LNCAP (cell line): ENCODE results near the gene MFSD6.

Source experiments
- TF ChIP-seq, protein P1 (sequence below): fragments of 450-650 bp; IDR thresholded peaks from 2 replicates; pipeline ENCODE4 v1.5.1; 2017; ENCODE audit warnings: mild to moderate bottlenecking

The MFSD6 gene

DNA sequence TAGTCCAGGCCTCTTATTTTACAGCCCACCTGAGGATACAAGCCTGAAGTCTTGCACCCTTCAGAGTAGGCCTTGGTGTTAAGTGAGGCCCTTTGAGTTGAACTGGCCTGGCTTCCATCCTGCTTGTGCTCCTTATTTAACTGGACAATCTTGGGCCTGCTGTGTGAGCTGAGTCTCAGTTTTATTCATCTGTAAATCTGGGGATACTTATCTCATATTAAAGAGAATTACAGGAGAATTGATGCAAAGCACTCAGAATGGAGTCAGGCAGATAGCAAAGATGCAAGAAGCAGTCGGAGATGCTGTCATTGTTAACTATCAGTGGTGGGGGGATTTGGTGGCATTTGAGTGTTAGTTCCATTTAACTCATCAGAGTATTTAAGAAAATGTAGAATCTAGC, 36.8 kb downstream of the MFSD6 start:
- TF ChIP-seq, protein P1, sequence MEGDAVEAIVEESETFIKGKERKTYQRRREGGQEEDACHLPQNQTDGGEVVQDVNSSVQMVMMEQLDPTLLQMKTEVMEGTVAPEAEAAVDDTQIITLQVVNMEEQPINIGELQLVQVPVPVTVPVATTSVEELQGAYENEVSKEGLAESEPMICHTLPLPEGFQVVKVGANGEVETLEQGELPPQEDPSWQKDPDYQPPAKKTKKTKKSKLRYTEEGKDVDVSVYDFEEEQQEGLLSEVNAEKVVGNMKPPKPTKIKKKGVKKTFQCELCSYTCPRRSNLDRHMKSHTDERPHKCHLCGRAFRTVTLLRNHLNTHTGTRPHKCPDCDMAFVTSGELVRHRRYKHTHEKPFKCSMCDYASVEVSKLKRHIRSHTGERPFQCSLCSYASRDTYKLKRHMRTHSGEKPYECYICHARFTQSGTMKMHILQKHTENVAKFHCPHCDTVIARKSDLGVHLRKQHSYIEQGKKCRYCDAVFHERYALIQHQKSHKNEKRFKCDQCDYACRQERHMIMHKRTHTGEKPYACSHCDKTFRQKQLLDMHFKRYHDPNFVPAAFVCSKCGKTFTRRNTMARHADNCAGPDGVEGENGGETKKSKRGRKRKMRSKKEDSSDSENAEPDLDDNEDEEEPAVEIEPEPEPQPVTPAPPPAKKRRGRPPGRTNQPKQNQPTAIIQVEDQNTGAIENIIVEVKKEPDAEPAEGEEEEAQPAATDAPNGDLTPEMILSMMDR: no peak

DNA sequence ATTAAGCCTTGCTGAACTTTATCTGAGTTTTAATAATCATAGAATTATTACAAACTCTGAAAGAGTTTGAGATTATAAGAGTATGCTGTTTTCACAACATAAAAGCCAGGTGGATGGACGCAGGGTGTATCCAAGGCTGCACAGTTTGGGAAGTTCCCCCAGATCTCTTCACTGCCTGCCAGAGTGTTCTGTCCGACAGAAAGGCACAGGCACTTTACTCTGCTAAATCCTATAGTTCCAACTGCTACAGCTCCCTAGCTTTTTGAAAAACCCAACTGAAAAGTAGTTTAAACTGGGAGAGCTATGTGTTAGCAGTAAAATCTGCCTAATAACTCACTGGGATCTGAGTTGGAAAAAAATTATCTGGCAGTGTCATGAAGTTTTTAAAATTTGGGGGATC, 38.0 kb downstream of the MFSD6 start:
- TF ChIP-seq, protein P1: no peak

DNA sequence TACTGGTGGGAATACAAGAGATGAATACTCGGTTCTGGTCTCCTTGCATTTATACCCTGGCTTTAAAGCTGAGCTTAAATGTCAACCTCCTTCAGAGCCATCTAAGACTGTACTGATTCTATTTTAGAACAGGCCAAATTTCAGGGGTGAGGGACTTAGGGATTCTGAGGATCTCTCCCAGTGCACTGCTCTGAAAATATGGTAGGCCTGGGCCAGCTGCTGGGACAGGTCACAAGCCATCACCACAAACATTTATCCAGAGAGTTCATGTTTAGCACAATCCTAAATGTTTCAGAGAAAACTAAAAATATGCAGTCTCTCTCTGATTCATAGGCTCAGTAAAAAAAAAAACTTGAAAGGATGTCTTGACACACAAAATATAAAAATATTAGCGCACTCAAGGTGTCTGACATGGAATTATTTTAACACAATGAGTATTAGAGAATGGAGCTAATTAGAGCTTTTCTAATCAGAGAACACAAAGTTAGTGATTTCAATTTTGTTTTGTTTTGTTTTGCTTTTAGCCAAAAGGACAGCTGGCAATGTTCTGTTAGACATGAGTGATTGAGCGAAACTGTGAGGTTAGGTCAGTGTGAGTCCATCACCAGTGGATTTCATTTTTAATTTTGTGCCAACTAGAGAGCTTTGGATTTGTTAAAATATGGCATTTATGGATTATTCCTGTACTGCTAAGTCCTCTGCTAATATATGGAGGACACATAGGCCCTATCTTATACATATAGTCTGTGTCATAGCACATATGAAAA, 38.8 kb downstream of the MFSD6 start:
- TF ChIP-seq, protein P1: no peak

DNA sequence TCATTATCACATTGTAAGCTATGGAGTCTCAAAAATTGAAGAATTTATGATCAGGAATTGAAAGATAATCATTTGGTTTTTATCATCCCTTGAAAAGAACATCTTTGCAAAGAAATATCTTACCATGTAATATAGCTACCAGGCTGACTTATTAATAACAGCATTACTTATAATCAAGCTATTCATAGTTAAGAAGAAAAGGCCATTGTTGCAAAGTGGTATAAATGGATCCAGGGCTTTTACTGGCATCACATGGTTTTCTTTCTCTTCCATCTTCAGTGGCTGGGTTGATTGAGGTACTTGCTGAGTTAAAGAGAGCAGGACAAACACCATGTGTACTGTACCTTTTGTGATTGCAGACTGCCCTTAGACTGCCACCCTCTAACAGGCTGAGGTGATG, 39.6 kb downstream of the MFSD6 start:
- TF ChIP-seq, protein P1: no peak

DNA sequence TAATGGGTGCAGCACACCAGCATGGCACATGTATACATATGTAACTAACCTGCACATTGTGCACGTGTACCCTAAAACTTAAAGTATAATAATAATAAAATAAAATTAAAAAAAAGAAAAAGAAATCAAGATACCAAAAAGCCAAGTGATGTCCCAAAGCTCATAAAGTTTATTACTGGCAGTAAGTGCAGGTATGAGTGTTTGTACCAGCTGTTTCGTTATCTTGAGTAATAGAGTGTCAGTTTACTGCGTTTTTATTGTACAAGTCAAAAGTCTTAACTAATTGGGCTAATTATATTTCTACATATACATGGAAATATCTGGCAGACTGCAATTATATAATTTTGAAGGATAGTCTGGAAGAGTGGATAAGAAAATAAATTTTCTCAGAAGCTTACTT, 41.8 kb downstream of the MFSD6 start:
- TF ChIP-seq, protein P1: no peak

DNA sequence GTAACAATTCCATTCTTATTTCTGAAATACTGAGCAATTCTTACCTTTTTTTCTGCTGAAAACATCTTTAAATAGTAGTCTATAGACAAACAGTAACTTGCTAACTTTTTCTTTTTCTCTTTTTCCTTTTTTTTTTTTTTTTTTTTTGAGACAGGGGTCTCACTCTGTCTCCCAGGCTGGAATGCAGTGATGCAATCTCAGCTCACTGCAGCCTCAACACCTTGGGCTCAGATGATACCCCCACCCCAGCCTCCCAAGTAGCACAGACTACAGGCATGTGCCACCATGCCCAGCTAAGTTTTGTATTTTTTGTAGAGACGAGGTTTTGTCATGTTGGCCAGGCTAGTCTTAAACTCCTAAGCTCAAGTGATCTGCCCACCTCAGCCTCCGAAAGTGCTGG, 42.2 kb downstream of the MFSD6 start:
- TF ChIP-seq, protein P1: no peak

DNA sequence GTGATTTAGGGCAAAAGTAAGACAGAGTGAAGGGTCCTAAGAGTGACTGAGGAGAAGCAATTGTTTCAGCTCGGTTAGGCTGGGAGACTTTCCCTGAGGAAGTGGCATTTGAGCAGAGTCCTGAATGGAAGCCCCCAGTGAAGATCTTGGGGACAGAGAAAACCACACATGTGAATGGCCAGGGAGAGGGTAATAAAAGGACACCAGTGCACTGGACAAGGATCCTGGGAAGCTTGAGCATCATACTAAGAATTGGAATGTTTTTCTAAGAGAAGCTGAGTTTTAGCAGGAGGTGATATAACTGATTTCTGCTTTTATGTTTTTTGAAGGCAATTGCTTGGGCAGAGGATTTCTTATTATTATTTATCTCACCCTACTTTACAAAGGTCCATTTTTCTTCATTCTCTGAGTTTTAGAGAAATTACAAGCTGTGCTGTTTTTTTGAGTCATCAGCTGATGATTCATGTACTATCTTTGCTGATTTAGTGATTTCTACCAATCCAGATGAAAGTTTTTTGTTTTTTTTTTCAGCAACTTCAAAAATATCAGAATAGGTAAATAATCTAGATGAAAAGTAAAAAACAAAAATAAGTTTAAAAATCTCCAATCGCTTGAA, 43.5 kb downstream of the MFSD6 start:
- TF ChIP-seq, protein P1: no peak
